Heart left ventricle (tissue), 13 donors: ENCODE results near the gene MAGIX.
"Not testable (repeated sequence)": the region's sequence is repeated elsewhere in the genome, so short reads cannot be mapped to it uniquely, and the experiment has no call there.

Source experiments
- POLR2A ChIP-seq, 2 donors: fragments of 450-650 bp; IDR thresholded peaks; one replicate each; pipeline ENCODE4 v1.6.1; 2017; ENCODE audit warnings: antibody characterized with exemption in 2 of 2, mild to moderate bottlenecking in 2 of 2, moderate library complexity in 2 of 2
- TF ChIP-seq, protein P1 (sequence below), 12 donors: fragments of 200-600 bp; sonication (generic) in 4 of 12; IDR thresholded peaks; one replicate each; pipeline versions ENCODE4 v1.5.0 to v1.8.0; 2018 to 2022; ENCODE audit warnings: antibody characterized with exemption in 12 of 12, mild to moderate bottlenecking in 5 of 12
- donor health status: ischemic (EF 13 %, LVEDD 7.1; RV severe dilation, severe dysfunction).
- donor health status: DM: no; HTN: yes; CAD: no.
- donor health status: DM: no; HTN: no; CAD: no.
- donor health status: ischemic (EF 25% LVEDD 6.9; RV normal size, moderate dysfunction).
- donor health status: ischemic (EF 25% LVEDD 5.7; RV mildly dilated, moderate dysfunction).
- donor health status: ischemic (EF 35%, LVEDD 5.7; RV mildly dilated, moderate dysfunction).
- donor health status: nonischemic (EF 11% LVEDD 7.7; RV severe dilation, severe dysfunction).
- donor health status: DM: yes; HTN: yes; CAD: no.
- donor health status: PGD.
- donor health status: ischemic (EF 29% LVEDD 5.4; RV normal size, mild dysfunction).
- donor health status: nonischemic (EF 23%, LVEDD 6.1; RV moderate dilation, normal function).

DNA sequence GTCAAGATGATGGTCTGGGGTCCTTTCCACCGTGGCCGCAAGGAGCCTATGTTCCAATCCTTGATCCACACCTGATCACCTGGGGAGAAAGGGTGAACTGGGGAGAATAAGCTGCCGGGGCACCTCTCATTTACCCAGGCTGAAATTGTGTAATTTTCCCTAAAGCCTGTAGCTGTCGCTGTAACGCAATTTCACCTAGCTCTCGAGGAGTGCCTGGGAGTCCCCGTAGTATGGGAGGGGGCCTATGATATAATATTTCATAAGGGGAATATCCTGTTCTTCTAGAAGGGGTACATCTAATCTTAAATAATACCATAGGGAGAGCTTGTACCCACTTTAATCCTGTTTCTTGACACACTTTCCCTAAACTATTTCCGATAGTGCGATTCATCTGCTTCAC is 20.3 kb upstream of the MAGIX start:
- not testable (repeated sequence) for TF ChIP-seq POLR2A (IDR thresholded peaks at IDR 0.05)
- TF ChIP-seq, protein P1, sequence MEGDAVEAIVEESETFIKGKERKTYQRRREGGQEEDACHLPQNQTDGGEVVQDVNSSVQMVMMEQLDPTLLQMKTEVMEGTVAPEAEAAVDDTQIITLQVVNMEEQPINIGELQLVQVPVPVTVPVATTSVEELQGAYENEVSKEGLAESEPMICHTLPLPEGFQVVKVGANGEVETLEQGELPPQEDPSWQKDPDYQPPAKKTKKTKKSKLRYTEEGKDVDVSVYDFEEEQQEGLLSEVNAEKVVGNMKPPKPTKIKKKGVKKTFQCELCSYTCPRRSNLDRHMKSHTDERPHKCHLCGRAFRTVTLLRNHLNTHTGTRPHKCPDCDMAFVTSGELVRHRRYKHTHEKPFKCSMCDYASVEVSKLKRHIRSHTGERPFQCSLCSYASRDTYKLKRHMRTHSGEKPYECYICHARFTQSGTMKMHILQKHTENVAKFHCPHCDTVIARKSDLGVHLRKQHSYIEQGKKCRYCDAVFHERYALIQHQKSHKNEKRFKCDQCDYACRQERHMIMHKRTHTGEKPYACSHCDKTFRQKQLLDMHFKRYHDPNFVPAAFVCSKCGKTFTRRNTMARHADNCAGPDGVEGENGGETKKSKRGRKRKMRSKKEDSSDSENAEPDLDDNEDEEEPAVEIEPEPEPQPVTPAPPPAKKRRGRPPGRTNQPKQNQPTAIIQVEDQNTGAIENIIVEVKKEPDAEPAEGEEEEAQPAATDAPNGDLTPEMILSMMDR (IDR thresholded peaks at IDR 0.05), result peak; percentile 21 to 53 (median 34)
